ENCODE measurements around the gene COL7A1. TPM values are rescaled to one million over a fixed set of nuclear protein-coding genes. Genes with fewer than 3 reads are reported as not detected.

The COL7A1 gene
- total RNA-seq, 4 donors from 2014 or later, result 0.88 to 21.6 (median 19.1) TPM

DNA sequence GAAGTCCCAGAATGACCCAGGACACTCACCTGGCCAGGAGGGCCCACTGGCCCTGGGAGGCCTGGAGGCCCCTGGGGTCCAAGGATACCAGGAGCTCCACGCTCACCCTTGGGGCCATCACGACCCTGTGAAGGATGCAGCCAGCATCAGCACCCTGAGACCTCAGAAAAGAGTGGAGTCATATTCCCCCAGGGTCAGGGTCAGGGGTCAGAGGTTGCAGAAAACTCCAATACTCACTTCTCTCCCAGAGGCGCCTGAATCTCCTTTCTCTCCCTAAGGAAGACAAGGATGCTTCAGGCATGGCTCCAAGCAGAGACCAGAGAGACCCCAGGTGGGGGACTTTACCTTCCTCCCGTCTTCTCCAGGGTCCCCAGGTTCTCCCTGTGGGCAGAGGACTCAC, 18.5 kb downstream of the COL7A1 start:
- TF ChIP-seq POLR2A (IDR thresholded peaks at IDR 0.05), result no peak
- TF ChIP-seq, protein P1, sequence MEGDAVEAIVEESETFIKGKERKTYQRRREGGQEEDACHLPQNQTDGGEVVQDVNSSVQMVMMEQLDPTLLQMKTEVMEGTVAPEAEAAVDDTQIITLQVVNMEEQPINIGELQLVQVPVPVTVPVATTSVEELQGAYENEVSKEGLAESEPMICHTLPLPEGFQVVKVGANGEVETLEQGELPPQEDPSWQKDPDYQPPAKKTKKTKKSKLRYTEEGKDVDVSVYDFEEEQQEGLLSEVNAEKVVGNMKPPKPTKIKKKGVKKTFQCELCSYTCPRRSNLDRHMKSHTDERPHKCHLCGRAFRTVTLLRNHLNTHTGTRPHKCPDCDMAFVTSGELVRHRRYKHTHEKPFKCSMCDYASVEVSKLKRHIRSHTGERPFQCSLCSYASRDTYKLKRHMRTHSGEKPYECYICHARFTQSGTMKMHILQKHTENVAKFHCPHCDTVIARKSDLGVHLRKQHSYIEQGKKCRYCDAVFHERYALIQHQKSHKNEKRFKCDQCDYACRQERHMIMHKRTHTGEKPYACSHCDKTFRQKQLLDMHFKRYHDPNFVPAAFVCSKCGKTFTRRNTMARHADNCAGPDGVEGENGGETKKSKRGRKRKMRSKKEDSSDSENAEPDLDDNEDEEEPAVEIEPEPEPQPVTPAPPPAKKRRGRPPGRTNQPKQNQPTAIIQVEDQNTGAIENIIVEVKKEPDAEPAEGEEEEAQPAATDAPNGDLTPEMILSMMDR (IDR thresholded peaks at IDR 0.05), result no peak
- Histone ChIP-seq H3K9me3 (no peaks in the 10 kb centered on the region), H3K27me3 (no peaks in the 10 kb centered on the region), H3K4me1 (no peaks in the 10 kb centered on the region), H3K27ac (no peak overlapping the region), H3K4me3 (no peak overlapping the region), H3K36me3 (no peaks in the 10 kb centered on the region)
- DNase-seq, result no peak
- intact Hi-C loops (cut with DNase I; ENCODE audit: low total_unique reads), result no loop called here

DNA sequence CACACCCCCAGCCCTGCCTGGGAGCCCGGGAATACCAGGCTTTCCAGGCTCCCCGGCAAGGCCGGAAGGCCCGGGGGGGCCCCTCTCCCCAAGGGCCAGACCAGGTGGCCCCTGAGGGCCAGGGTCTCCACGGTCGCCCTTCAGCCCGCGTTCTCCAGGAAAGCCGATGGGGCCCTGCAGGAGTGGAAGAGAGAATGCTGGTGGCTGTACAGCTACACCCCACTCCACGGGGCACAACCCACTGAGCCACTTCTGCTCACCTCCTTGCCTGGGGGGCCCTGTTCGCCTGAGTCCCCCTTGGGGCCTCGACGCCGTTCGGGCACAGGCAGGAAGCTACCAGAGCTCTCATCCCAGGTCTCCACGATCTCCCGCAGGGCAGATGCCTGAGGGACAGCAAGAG, 19.8 kb downstream of the COL7A1 start:
- no peak for DNase-seq
- no peaks in the 10 kb centered on the region for H3K9me3 ChIP-seq
- TF ChIP-seq, protein P1 (IDR thresholded peaks at IDR 0.05), result no peak
- no peak for TF ChIP-seq POLR2A (IDR thresholded peaks at IDR 0.05)
- H3K36me3 ChIP-seq, result no peaks in the 10 kb centered on the region
- no peaks in the 10 kb centered on the region for H3K27me3 ChIP-seq
- no peaks in the 10 kb centered on the region for H3K4me1 ChIP-seq
- intact Hi-C loops (cut with DNase I; ENCODE audit: low total_unique reads), result no loop called here
- no peak overlapping the region for H3K27ac ChIP-seq
- no peak overlapping the region for H3K4me3 ChIP-seq

DNA sequence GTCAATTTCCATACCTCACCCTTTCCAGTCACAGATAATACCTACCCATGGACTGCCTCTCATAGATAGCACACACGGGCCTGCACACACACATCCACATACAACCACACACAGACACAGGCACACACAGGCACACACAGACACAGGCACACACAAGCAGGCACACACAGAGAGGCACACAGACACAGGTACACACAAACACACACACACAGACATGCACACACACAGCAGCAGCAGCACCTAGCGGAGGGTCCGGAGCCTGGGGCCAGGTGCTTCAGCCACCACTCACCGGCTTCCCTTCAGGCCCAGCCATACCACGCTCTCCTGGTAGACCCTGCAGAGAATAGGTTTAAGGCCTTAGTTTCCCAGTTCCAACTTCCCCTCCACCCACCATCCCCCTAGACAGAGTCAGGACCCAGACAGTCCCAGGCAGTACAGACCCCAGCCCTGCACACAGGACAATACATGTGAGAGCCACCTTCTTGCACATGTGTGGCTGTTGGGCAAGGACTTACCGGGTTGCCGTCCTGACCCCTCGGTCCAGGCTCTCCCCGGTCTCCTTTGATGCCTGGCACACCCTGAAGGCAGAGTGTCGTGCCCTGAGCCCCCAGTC, 21.1 kb downstream of the COL7A1 start:
- no peak for TF ChIP-seq POLR2A (IDR thresholded peaks at IDR 0.05)
- TF ChIP-seq, protein P1 (IDR thresholded peaks at IDR 0.05), result no peak
- no peak for DNase-seq
- H3K36me3 ChIP-seq, result no peaks in the 10 kb centered on the region
- H3K4me1 ChIP-seq, result no peaks in the 10 kb centered on the region
- no peaks in the 10 kb centered on the region for H3K9me3 ChIP-seq
- H3K27me3 ChIP-seq, result no peaks in the 10 kb centered on the region
- no peak overlapping the region for H3K27ac ChIP-seq
- intact Hi-C loops (cut with DNase I; ENCODE audit: low total_unique reads), result no loop called here
- H3K4me3 ChIP-seq, result no peak overlapping the region

DNA sequence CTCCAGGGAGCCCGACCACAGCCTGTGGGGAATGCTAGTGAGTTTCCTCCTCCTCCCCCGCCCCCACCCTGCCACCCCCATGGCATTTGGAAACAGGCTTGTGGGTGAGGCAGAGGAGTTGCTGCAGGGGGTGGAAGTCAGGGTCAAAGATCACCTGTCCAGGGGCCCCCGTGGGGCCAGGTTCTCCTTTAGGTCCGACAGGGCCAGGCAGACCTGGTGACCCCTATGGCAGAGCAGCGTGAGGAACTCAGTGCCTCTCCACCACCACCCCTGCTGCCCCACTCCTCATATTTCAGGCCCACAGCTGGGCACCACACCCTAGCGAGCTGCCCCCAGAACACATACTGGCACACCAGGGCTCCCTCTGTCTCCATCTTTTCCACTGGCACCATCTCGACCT, 22.6 kb downstream of the COL7A1 start:
- Histone ChIP-seq H3K4me1 (no peaks in the 10 kb centered on the region), H3K27ac (no peak overlapping the region), H3K9me3 (no peaks in the 10 kb centered on the region), H3K4me3 (no peak overlapping the region), H3K36me3 (no peaks in the 10 kb centered on the region), H3K27me3 (no peaks in the 10 kb centered on the region)
- DNase-seq, result no peak
- TF ChIP-seq, protein P1 (IDR thresholded peaks at IDR 0.05), result no peak
- TF ChIP-seq POLR2A (IDR thresholded peaks at IDR 0.05), result no peak
- intact Hi-C loops (cut with DNase I; ENCODE audit: low total_unique reads), result no loop called here

DNA sequence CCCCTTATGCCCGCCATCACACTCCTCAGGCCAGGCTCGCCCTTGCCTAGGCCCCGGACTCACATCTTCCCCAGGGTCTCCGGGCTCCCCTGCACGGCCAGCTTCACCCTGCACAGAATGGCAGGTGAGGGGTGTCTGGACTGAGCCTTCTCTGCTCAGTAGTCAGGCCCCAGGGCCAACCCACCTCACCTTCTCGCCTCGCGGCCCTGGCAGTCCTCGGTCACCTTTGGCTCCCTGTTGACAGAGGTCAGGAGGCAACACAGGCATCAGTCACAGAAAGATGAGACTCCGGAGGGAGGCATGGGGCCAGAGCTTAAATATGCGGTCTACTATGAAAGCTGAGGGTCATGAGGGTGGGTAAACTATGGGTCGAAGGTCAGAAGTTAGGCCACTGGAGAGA, 23.2 kb downstream of the COL7A1 start:
- Histone ChIP-seq H3K36me3 (no peaks in the 10 kb centered on the region), H3K4me1 (no peaks in the 10 kb centered on the region)
- TF ChIP-seq, protein P1 (IDR thresholded peaks at IDR 0.05), result no peak
- TF ChIP-seq POLR2A (IDR thresholded peaks at IDR 0.05), result no peak

More for the DNA sequence above, 23.2 kb downstream of the COL7A1 start:
- Histone ChIP-seq H3K4me3 (no peak overlapping the region), H3K9me3 (no peaks in the 10 kb centered on the region), H3K27me3 (no peaks in the 10 kb centered on the region), H3K27ac (no peak overlapping the region)
- intact Hi-C loops (cut with DNase I; ENCODE audit: low total_unique reads), result no loop called here
- DNase-seq, result no peak

Measured in uterus (tissue), 4 donors.